Hematopoietic multipotent progenitor cell treated with erythropoietin and hydrocortisone succinate and interleukin-3 and kit ligand, for 8 days (in vitro differentiated cells): ENCODE data around the gene OR6X1.
A peak's percentile ranks its signal among the peaks of the same experiment; 100 is the strongest.
"Not testable (repeated sequence)": the region's sequence is repeated elsewhere in the genome, so short reads cannot be mapped to it uniquely, and the experiment has no call there.

Source experiments
- DNase-seq: peaks from one replicate; pipeline ENCODE4 v3.0.0-alpha.2; 2015

OR6X1 gene

GRCh38 chr11:123751781-123752180 is 2.5 kb downstream of the OR6X1 start:
- DNase-seq, result no peak

GRCh38 chr11:123748349-123748748 is 6.0 kb downstream of the OR6X1 start:
- DNase-seq, result not testable (repeated sequence)

- DNase-seq, result no peak
Observed at GRCh38 chr11:123745764-123746451, 8.4 kb downstream of the OR6X1 start.

- no peak for DNase-seq
Observed at GRCh38 chr11:123742724-123743120, 11.6 kb downstream of the OR6X1 start.

- DNase-seq, result peak; percentile 53
Observed at GRCh38 chr11:123742031-123742723, 12.1 kb downstream of the OR6X1 start.

GRCh38 chr11:123741159-123742030 is 12.9 kb downstream of the OR6X1 start, which contains the start of gene ZNF202:
Gene ZNF202 (minus strand): TSS chr11:123741660. CDS start chr11:123730888, 10,772 bp downstream.
- peak; percentile 90 for DNase-seq

- DNase-seq, result peak; percentile 13
Observed at GRCh38 chr11:123740787-123741158, 13.5 kb downstream of the OR6X1 start.

- DNase-seq, result no peak
Observed at GRCh38 chr11:123738374-123738773, 15.9 kb downstream of the OR6X1 start.

- no peak for DNase-seq
Observed at GRCh38 chr11:123736769-123737168, 17.5 kb downstream of the OR6X1 start.

- no peak for DNase-seq
Observed at GRCh38 chr11:123729602-123730001, 24.7 kb downstream of the OR6X1 start.

- DNase-seq, result no peak
Observed at GRCh38 chr11:123725995-123726655, 28.2 kb downstream of the OR6X1 start.

- no peak for DNase-seq
Observed at GRCh38 chr11:123719452-123719851, 34.9 kb downstream of the OR6X1 start.

- DNase-seq, result no peak
Observed at GRCh38 chr11:123718469-123718868, 35.8 kb downstream of the OR6X1 start.

- DNase-seq, result no peak
Observed at GRCh38 chr11:123718063-123718462, 36.3 kb downstream of the OR6X1 start.

GRCh38 chr11:123712627-123713026 is 41.7 kb downstream of the OR6X1 start:
- DNase-seq, result not testable (repeated sequence)

GRCh38 chr11:123707606-123708205 is 46.6 kb downstream of the OR6X1 start:
- peak; percentile 60 for DNase-seq

GRCh38 chr11:123707206-123707605 is 47.1 kb downstream of the OR6X1 start:
- no peak for DNase-seq

GRCh38 chr11:123704341-123704740 is 50.0 kb downstream of the OR6X1 start:
- no peak for DNase-seq
